NCI-H446 treated with DMSO at 0.1 percent for 48 hours (cell line): ENCODE data around the gene ANKRD44.

Source experiments
- DNase-seq: peaks from one replicate; lab custom pipeline; 2025; lab: John Stamatoyannopoulos, UW

The ANKRD44 gene

DNA sequence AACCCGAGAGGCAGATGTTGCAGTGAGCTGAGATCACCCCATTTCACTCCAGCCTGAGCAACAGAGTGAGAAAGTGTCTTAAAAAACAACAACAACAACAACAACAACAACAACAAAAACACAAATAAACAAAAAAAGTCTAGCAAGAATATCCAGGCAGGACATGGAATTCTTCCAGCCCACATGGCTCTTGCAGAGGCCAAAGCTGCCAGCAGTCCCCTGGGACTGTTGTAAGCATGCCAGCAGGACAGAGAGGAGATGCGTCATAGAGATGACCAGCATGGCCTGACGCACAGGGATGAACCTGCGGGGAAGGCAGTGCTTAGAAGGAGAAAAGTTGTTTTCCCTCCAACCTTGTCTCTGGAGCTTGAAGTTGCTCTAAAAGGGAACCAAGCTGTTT lies 201.8 kb downstream of the ANKRD44 start:
- no peak for DNase-seq

- no peak for DNase-seq
These were observed 203.0 kb downstream of the ANKRD44 start for GRCh38 chr2:197107291-197108269.

GRCh38 chr2:197103363-197103762 lies 207.2 kb downstream of the ANKRD44 start:
- DNase-seq, result no peak

GRCh38 chr2:197102231-197102630 lies 208.3 kb downstream of the ANKRD44 start:
- no peak for DNase-seq

DNA sequence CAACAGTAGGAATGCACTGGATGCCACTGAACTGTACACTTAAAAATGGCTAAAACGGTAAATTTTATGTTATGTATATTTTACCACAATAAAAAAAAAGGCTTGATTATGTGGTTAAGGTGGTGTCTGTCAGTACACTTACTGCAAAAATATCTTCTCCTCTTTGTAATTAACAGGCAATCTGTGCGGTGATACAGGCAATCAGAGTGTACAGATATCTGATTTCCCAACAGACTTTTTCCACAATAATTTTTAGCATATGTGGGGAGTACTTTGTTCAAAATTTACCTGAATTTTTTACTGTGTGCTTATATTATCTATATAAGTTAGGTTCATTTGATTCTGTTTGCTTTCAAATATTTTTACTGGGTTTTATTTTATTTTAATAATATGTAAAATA lies 209.1 kb downstream of the ANKRD44 start:
- no peak for DNase-seq

DNA sequence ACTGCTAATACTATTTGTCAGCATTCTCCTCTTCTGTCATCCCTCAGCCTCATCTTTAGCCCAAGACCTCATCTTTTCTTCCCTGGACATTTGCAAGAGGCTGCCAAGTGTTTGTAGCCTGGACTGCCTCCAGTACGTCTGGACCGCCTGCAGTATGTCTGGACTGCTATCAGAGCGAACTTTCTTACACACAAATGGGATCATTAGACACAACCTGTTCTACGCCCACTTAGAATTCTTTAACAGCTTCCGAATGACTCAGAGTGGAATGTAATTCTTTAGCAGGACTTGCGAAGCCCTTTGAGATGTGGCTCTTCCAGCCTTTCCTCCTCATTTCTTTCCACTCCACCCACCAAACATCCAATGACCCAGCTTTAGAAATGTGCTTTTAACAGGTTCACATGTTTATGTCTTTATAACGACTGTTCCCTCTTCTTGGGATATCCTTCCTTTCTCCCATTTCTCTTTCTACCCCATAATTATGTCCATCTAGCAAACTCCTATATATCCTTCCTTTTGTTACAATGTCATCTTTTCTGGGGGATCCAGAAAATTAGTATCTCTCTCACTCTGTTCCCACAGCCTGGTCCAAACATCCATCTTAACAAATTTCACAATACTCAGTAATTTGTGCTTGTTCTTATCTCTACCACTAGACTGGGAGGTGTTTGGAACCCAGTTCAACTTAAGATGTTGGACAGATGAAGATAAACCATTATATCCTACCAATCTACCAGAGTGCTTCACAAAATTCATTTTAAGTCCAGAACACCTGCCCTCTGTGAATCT lies 212.8 kb downstream of the ANKRD44 start:
- no peak for DNase-seq

GRCh38 chr2:197096649-197097048 lies 213.9 kb downstream of the ANKRD44 start:
- no peak for DNase-seq

DNA sequence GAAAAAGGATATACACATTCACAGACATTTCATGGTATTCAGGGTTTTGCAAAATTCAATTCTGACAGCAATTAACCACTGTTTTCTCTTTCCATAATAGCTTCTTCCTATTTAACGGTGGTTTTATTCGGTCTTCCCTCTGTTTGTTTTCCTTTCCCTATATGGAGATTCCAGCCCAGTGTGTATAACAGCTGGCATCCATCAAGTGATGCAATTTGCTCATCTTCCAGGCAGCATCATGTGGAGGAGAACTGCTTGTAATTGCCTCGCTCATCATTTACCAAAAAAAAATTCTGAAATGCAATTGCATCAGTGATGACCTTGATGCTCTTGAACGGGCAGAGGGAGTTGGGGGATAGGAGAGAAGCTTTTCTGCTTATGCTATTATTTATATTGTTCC lies 218.1 kb downstream of the ANKRD44 start:
- peak; percentile 18 for DNase-seq

GRCh38 chr2:197090742-197091367 lies 219.7 kb downstream of the ANKRD44 start:
- peak; percentile 87 for DNase-seq

- DNase-seq, result no peak
These were observed 220.9 kb downstream of the ANKRD44 start for GRCh38 chr2:197089655-197090054.

DNA sequence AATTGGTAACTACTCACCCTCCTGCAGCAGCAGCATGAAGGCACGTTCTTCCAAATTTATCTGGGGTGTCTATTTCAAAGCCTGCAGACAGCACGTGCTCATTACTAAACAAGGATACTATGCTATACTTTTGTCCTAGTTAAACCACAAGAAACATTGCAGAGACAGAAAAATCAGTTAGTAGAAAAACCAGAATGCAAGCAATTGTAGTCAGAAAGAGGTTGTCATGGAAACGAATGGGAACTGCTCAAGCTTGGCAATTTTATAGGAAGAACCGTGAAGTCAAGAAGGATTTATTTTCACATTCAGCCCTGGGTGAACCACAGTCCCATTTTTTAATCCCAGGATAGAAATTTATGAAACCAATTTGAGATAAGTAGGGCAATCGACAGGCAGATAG lies 221.9 kb downstream of the ANKRD44 start:
- peak; percentile 15 for DNase-seq

- no peak for DNase-seq
These were observed 224.1 kb downstream of the ANKRD44 start for GRCh38 chr2:197086500-197086899.

DNA sequence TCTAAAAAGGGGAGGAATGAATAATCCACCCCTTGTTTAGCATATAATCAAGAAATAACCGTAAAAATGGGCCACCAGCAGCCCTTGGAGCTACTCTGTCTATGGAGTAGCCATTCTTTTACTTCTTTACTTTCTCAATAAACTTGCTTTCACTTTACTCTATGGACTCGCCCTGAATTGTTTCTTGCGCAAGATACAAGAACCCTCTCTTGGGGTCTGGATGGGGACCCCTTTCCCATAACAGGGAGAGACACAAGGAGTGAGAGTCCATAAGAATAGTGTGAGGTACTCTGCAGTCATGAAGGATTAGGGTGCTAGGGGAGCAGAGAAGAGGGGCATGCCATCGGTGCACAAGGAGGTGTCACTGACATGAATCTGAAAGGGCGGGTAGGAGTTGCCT lies 224.9 kb downstream of the ANKRD44 start:
- DNase-seq, result no peak

DNA sequence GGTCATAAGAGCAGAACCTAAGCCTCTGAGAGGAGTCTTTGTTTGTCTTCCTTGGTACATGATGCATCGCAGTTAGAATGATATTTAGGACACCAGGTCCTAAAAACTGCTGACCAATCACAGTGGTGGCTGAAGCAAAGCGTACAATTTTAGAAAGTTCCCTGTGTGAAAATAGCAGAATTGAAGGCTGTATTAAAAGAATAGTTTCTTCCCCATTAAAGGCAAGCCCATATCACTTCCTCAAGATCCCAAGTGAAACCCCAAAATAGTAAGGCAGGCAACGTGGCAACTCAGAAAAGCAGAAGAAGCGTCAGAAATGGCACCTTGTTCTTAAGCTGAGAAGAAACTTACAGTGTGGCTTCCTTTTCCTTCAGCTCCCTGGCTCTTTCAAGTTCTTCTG lies 229.3 kb downstream of the ANKRD44 start:
- DNase-seq, result no peak

GRCh38 chr2:197080578-197081216 lies 229.9 kb downstream of the ANKRD44 start:
- DNase-seq, result no peak

DNA sequence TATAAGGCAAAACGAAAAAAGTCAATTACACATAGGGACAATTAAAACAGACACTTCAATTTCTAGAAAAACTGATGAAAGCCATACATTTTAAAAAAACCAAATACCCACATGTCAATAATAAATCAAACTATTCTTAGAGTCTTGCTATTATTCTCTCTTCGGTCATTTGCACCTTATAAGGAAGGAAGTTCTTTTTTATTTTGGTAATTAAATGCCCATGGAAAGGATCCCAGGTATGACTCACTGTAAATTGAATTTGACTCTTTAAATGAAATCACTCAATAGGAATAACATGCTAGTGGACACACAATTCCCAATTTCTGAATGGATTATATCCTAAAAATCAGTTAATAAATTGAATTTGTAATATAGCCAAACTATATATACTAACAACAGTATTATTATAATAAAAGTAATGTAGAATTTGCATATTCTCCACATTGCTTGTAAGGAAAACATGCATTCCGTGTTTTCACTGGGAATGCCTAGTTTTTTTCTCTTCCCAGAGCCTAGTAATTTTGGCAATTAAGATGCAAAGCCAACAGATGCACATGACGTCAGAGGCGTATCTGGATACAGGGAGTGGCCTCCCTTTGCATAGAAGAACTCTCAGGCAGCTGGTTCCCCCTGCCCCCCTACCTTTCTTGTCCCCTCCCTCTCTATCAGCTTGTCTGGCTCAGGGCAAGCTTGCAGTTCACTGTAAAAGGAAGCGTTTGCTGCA lies 230.6 kb downstream of the ANKRD44 start:
- peak; percentile 95 for DNase-seq

DNA sequence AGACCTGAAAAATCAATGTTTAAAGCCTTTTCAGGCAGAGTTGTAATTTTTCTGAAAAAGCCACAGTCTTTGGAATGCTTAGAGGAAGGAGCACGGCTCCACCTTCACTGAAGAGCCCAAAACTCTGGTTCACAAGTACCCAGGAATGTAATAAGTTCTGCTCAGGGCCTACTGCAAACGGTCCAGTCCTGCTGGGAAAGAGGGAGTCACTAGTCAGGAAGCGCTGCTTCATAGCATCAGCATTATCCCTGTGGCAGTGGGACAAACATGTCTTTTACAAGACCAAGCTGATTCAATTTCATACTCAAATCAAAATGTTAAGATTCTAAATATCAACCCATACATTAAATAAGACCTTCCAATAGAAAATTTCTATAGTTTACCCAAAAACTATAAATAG lies 231.2 kb downstream of the ANKRD44 start:
- DNase-seq, result no peak

- no peak for DNase-seq
These were observed 232.0 kb downstream of the ANKRD44 start for GRCh38 chr2:197078535-197078934.

DNA sequence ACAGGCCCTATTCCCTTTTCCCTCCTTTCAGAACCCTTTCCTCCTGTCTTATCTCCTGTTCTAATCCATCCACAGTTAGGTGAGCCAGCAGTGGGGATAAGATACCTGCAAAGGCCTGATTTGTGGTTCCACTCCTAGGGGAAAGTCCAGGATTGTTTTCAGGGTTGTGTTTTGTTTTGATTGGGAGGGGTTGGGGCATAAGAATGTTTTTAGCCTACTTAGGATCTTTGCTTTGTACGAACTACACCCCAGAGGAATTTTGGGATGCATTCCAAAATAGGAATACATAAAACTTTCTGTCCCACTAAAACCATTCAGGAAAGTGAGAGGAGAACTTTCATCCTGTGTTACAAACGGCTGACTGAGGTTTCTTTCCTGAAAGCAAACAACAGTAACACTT lies 233.2 kb downstream of the ANKRD44 start:
- no peak for DNase-seq

DNA sequence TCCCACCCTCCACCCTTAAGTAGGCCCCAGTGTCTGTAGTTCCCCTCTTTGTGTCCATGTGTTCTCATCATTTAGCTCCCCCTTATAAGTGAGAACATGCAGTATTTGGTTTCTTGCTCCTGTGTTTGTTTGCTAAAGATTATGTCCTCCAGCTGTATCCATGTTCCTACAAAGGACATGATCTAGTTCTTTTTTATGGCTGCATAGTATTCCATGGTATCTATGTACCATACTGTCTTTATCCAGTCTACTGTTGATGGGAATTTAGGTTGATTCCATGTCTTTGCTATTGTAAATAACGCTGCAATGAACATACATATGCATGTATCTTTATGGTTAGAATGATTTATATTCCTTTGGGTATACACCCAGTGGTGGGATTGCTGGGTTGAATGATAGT lies 233.9 kb downstream of the ANKRD44 start:
- DNase-seq, result no peak

DNA sequence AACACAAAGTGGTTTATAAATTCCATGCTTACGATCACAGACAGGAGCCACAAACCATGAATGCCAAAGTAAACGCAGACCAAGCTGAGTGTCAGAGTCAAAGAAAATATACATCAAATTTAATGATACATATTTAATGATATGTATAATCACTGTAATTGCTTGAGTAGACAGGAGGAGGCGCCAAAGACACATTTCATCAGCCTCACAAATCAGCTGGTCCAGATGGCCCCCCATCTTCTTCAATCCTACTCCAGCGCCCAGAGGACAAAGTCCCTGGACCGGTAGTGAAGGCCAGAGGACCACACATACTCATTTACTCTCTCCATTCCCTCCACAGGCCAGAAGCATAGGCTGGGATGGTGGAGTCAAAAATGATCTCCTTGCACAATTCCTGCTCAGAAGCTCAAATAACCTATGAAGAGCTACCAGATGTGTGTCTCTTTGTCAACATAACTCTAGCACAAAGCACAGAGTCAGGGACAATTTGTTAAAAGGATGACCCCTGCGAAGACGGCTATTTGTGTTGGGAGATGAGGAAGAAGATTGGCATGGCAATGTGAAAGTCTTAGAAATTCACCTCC lies 234.7 kb downstream of the ANKRD44 start:
- no peak for DNase-seq
